GM21737 (cell line): ENCODE results near the gene RAC2.
"Not testable (repeated sequence)": the region's sequence is repeated elsewhere in the genome, so short reads cannot be mapped to it uniquely, and the experiment has no call there.

Experiments
- ATAC-seq: cut with Tn5 transposase; IDR thresholded peaks from one replicate; pipeline ENCODE4 v1.9.1; 2021; ENCODE audit warnings: mild to moderate bottlenecking, moderate library complexity; ENCODE audit not compliant: unreplicated experiment

Gene RAC2

DNA sequence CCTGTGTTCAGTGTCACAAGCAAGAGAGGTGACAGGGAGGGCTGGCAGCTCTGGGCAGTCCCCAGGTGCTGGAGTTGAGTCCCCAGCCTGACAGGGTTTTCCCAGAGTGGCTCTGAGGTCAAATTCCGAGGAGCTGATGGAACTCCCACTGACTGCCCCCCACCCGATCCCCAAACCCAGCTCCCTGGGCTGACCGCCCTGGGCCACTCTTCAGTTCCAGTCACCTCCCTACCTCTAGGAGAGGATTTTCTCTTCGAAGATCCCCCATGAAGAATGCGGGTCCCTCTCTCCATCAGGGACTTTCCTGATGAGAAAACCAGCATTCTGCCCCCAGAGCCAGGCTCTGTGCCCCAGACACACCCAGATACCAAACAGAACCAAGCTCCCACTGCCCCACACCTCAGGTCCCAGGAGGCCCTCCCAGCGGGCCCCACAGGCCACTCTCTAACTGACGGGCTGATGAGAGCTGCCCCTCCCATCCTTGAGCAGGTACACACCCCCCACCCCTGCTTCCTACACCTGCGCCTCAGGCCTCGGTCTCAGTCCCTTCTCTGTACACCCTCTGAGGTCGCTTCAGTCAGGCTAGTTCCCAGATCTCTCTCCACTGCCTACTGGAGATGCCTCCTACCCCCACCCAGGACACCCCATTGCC, 12.1 kb upstream of the RAC2 start:
- no peak for ATAC-seq

DNA sequence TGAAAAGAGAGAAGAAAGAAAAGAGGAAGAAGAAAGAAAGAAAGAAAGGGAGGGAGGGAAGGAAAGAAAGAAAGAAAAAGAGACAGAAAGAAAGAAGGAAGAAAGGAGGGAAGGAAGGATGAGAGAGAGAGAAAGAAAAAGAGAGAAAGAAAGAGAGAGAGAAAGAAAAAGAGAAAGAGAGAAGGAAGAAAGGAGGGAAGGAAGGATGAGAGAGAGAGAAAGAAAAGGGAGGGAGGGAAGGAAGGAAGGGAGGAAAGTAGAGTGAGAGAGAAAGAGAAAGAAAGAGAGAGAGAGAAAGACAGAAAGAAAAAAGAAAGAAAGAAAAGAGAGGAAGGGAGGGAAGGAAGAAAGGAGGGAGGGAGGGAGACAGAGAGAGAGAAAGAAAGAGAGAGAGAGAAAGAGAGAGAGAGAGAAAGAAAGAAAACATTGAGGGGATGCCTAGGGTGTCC, 11.5 kb upstream of the RAC2 start:
- no peak for ATAC-seq

DNA sequence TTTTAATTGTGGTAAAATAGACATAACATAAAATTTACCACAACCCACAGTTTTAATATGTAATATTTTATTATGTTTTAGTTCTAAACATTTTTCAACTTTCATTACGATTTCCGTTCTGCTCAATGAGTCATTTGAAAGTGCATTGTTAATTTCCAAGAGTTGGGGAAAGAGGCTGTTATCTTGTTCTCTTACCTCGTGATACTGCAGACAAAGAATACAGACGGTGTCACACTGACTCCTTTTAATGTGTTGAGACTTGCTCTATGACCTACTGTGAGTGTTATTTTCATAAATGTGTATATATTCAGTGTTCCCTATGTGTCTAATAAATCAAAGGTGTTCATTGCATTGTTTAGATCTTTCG, 10.8 kb upstream of the RAC2 start:
- no peak for ATAC-seq

DNA sequence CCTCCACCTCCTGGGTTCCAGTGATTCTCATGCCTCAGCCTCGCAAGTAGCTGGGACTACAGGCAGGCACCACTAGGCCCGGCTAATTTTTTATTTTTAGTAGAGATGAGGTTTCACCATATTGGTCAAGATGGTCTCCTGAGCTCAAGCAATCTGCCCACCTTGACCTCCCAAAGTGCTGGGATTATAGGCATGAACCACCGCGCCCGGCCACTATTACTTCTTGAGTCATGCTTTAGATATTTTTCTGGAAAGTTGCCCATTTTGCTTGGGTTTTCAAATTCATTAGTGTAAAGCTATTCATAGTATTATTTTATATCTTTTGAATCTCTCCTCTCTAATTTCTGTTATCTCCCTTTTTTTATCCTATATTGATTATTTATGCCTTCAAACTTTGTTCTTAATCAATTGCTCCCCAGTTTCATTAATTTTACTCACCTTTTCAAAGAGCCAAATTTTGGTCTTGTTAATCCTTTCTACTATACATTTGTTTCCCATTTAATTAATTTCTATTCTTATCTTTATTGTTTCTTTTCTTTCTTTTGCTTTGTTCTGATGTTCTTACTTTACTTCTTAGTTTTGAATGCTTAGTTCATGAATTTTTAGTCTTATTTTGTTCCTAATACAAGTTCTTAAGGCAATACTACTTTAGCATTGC, 10.3 kb upstream of the RAC2 start:
- no peak for ATAC-seq

DNA sequence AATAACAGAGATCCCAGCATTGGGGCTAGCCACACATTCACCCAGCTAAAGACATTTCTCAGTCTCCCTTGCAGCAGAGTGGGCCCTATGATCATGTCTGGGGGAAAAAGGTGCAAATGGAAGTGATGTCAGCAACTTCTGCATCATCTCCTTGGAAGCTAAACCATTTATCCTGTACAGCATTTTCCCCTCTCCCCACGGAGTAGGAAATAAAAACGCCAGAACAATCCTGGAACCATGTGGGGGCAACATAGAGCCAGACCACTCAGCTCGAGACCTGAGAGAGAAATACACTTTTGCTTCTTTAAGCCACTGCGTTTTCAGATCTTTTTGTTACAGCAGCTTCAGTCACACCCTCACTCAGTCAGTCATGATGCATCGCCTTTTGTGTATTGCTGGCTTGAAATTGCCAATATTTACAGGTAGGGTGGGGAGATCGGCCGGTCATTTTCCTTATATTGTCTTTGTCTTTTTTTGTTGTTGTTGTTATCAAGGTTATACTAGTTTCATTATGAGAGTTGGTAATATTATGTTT, 9.1 kb upstream of the RAC2 start:
- no peak for ATAC-seq

DNA sequence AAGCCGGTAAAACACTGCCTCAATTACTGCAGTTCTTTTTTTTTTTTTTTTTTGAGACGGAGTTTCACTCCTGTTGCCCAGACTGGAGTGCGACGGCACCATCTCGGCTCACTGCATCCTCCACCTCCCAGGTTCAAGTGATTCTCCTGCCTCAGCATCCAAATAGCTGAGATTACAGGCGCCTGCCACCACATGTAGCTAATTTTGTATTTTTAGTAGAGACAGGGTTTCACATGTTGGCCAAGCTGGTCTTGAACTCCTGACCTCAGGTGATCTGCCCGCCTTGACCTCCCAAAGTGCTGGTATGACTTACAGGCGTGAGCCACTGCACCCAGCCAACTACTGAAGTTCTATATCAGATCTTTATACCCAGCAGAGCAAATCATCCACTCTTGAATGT, 7.8 kb upstream of the RAC2 start:
- ATAC-seq = not testable (repeated sequence)

DNA sequence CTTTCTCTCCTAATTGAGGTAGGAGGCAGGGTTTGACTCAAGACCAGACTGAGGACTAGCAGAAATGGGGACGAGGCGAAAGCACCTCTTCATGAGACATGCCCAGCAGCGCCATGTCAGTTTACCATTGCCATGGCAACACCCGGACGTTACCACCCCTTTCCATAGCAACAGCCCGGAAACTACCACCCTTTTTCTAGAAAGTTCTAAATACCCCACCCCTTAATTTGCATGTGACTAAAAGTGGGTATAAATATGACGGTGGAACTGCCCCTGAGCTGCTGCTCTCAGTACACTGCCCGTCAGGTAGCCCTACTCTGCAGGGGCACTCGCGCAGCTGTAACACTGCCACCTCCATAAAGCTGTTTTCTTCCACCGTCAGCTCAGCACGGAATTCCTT, 5.9 kb upstream of the RAC2 start:
- ATAC-seq = no peak

DNA sequence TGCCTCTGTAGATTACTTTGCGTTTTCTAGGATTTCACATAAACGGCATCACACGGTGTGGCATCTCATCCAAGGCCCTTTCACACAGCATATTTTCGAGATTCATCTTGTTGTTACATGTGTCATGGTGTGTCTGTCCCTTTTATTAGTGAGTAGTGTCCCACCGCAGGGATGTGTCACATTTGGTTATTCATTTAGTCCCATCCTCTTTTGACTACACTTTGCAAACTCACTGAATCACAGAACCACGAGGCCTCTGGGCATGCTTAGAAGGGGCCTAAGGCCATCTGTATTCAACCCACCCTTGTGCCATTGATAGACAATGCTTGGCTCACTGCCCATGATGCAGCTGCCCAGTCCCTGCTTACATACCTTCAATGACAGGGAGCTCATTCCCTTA, 4.2 kb upstream of the RAC2 start:
- no peak for ATAC-seq

DNA sequence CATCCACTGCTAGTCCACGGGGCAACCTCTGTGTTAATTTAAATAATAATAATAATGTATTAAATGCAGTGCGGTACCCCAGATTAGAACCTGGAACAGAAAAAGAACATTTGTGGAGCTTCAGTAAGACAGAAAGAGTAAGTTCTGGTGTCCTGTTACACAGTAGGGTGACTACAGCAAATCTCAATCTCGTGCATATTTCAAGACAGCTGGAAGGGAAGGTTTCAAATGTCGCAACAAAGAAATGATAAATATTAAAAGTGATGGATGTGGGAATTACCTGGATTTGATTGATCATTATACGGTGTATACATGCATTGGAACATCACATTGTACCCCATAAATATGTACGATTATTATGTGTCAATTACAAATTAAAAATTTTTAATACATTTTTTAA, 1.7 kb upstream of the RAC2 start:
- ATAC-seq = no peak

DNA sequence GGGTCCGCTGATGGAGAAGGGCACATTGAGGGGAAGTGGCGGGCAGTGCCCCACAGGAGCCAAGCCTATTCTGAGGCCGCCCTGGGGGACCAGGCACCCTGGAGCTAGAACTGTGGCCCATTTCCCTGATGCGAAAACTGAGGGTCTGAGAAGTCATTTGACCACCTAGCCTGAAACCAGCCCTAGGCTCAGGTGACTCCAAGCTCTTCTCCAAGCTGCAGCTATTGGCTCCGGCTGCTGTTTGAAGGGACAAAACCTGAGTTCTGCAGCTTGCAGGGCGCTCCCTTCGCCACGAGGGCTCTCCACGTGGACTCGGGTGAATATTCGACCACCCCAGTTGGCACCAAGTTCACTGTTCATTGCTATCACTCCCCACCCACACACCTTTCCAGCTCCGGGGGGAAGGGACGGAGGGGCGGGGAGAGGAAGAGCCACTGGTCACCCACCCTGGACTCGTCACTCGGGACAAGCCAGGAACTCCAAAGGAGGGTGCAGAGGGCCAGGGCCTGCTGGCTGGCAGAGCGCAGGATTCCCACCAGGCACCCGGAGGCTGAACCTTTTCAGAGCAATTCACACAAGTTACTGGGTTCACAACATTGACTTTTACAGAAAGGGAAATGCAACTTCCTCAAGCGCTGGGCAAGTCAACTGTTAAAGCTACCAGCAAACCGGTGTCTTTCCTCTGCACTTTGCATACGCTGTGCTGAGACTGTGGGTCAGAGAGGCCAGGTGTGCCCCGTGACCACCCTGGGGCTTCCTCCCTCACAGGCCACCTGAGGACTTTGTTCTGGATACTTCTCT, 1.1 kb upstream of the RAC2 start:
- ATAC-seq = peak; percentile 36

DNA sequence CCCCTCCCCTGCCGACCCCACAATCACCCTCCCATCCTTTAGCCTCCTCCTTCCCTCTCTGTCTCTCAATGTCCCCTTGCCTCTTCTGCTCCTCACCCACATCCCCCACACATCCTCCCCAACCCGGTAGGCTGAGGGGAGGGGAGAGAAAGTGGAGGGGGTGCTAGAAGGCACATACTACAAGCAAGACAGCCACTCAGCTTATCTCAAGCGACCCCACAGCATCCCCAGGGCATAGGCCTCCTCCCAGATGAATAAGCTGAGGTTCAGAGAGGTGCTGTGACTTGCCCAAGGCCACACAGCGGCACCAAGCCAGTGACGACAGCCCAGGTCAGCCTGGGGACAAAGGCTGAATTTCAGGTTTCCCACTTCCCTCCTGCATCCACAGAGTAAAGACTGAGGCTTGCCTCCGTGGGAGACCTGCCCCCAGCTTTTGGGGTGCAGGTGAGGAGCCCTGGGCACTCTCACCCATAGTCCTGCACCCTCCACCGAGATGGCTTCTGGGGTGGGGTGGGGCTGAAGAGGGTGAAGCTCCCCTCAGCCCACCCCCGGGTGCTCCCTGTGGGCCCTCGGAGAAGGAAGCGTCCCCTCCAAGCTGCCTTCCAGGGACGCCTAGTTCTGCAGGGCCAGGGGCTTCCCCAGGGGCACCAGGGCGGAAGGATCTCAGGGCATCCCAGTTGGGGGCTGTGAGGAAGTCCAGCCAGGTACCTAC, 511 bp downstream of the RAC2 start:
- ATAC-seq = peak; percentile 5

DNA sequence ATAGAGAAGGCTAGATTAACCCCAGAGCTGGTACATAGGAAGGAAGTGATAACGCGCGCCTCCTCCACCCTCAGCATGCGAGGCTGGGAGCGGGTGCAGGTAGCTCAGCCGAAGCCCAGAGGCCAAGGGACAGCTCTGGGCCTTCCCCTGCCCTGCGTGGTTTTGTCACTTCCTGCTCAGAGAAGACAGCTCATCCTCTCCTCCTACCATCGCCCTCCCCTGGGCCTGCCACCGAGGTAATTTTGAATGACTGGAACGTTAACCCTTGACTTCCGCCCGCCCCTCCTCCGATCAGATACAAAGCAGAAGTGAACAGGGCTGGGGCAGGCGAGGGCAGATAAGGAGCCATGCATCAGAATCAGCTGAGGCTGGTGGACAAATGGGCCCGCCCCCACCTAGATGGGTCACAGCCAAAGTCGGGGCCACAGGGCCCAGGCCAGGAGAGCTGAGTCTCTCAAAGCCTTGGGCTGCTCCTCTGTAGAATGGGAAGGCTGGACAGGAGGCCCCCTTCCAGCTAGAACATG, 1.6 kb downstream of the RAC2 start:
- ATAC-seq = peak; percentile 53

DNA sequence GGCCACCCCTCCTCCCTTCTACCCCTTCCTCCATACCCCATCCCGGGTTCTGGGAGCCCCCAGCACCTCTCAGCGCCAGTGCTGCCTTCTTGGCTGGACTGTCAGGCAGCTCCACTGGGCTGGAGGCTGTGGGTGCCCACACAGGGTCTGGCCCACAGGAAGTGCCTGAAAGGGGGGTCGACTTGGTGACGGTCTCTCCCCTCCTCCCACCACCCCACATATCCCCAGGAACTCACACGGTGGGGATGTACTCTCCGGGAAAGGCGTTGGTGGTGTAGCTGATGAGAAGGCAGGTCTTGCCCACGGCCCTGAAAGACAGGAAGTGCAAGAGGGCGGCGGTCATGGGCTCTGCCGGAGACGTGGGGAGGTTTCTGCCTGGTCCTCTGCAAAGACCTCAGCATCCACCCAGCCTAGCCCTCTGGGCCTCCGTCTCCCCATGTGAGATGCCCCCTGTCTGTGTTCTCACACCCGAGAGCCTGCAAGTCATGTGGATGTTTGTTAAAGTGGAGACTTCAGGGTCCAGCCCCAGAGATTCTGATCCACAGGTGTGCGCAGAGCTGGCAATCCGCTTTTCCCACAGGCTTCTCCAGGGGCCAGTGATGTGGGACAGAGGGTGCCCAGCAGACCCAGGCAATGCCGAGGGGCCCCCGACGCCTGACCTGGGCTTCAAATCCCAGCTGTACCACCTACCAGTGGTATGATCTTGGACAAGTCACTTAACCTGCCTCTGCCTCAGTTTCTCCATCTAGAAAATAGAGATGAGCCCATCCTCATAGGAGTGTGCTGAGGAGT, 2.5 kb downstream of the RAC2 start:
- ATAC-seq = no peak

DNA sequence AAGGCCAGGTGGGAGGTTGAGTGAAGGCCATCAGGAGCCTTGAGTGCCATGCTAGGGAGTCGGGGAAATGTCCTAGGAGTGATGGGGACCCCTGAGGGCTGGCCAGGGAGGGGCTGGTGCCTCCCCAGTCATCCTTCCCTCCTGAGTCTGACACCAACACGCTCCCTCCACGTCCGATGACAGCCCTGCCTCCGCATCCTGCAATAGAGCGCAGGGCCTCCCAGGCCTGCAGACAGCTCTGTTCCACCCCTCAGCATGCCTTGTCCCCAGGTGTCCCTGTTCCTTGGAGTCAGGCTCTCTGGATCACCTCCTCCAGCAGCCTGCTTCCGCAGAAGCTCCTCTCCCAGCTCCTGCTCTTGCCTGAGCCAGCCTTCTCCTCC, 3.1 kb downstream of the RAC2 start:
- no peak for ATAC-seq

DNA sequence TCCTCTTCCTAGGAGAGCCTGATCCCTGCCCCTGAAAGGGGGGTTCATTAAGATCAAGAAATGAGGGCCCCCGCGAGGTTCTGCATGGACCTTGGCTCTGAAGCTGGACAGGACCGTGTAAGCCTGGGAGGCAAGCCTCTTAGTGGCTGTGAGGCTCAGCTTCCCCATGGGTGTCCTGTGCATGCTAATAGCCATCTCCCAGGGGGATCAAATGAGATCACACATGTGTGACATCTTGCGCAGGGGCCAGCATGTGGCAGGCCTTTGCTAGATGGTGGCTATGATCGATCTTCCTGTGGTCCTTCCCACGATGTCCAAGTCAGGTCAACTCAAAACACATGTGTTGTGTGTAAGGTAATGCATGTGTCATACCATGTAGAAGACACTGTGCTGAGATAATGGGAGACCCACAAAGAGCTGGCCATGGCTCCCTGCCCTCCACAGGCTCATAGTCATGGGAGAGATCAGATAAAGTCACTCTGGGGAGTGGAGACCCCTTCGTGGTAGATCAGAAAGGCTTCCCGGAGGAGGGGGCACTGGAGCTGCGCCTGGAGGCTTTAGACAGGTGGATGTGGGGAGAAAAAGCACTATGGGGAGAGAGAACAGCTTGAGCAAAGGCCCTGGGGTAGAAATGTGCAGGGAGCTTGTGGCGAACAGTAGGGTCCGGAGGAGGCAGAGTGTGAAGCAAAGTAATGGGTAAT, 3.7 kb downstream of the RAC2 start:
- no peak for ATAC-seq

DNA sequence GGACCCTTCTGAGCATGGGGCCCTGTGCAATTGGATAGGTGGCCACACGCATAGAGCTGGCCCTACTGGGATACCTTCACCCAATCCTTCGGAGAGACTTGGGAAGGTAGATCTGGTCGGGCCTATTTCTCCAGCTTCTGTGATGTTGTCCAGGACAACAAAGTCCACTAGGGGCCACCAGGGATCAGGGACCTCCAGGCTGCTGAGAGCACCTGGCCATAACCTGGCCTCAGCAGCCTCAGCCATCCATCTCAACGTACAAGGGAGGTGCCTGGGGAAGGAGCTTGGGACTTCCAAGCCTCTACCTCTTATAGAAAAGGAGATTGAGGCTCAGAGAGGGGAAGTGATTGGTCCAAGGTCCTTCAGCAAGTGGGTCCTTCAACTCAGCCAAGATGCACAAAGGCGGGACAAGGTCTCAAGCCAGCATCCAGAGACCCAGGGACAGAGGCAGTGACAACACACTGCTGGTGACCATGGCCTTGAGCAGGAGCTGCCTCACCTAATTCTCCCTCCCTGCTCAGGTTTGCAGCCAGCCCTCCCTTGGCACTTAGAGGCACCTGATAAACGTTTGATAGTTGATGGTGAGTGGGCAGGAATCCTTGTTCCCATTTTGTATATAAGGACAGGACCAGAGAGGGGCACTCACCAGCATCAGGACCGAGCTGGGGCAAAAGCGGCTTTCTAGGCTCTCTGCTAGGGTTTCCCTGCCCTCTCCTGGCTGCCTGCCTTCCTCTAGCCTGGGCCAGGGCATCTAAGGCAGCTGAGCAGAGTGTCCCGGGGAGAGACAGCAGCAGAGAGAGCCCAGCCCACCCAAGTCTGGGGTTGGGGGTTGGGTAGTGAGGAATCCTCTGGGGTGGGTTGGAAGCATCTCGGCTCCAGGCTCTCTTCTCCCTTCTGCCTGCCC, 4.5 kb downstream of the RAC2 start:
- ATAC-seq = no peak

DNA sequence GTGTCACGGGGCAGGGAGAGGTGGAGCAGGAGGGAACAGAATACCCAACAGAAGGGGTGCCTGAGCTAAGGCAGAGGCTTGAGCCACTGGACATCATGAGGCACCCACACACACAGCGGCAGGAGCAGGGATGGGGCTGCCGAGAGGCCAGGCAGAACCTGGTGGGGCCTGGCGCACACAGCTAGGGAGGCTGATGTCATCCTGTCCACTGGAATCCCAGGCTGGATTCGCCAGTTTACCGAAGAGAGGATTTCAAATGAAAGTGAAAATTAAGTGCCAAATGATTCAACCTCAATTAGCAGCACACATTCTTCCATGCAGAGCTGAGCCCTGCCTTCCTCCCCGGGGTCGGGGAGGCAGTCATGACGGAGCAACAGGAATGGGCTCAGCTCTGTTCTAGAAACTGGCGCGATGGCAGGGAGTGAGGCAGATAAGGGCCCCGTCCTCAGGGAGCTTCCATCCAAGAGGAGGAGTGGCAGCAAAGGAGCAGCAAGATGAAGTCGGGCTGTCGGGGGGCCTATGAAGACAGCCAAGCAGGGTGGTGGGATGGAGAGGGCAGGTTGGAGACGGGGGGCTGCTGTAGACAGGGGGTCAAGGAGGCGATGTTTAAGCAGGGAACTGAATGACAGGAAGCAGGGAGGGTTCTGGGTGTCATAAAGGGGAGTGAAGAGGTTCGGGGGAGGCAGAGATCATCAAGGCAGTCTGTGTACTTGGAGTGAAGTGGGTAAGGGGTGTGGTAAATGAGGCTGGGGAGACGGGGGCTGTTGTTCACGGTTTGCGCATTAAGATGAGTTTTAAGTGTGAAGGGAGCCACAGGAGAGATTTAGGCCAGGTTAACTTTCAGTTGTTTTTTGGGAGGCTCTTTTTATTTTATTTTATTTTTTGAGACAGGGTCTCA, 6.4 kb downstream of the RAC2 start:
- ATAC-seq = no peak
